GM18868 (cell line): ENCODE results near the gene CHST7.

ENCODE experiments used
- ATAC-seq: cut with Tn5 transposase; IDR thresholded peaks from one replicate; pipeline ENCODE4 v1.9.1; 2021; ENCODE audit warnings: mild to moderate bottlenecking, moderate library complexity; ENCODE audit not compliant: unreplicated experiment

Gene CHST7

GRCh38 chrX:46573892-46574773 is 568 bp downstream of the CHST7 start:
- ATAC-seq, result peak; percentile 32

- ATAC-seq, result no peak
These were observed 1.3 kb downstream of the CHST7 start for GRCh38 chrX:46574774-46575381.

GRCh38 chrX:46575586-46575985 is 2.0 kb downstream of the CHST7 start:
- ATAC-seq, result no peak

- ATAC-seq, result no peak
These were observed 2.4 kb downstream of the CHST7 start for GRCh38 chrX:46575991-46576392.

- no peak for ATAC-seq
These were observed 2.9 kb downstream of the CHST7 start for GRCh38 chrX:46576458-46576857.

- no peak for ATAC-seq
These were observed 3.8 kb downstream of the CHST7 start for GRCh38 chrX:46577221-46578005.

- no peak for ATAC-seq
These were observed 5.7 kb downstream of the CHST7 start for GRCh38 chrX:46579250-46579649.

GRCh38 chrX:46580613-46581012 is 7.0 kb downstream of the CHST7 start:
- peak; percentile 55 for ATAC-seq

GRCh38 chrX:46582325-46582724 is 8.8 kb downstream of the CHST7 start:
- ATAC-seq, result no peak

- ATAC-seq, result no peak
These were observed 9.4 kb downstream of the CHST7 start for GRCh38 chrX:46582966-46583365.

- no peak for ATAC-seq
These were observed 11.2 kb downstream of the CHST7 start for GRCh38 chrX:46584736-46585135.

- peak; percentile 86 for ATAC-seq
These were observed 13.6 kb downstream of the CHST7 start for GRCh38 chrX:46587158-46587557.

- ATAC-seq, result no peak
These were observed 14.2 kb downstream of the CHST7 start for GRCh38 chrX:46587753-46588171.

- ATAC-seq, result no peak
These were observed 14.7 kb downstream of the CHST7 start for GRCh38 chrX:46588263-46588662.

GRCh38 chrX:46589977-46590723 is 16.6 kb downstream of the CHST7 start:
- ATAC-seq, result no peak

GRCh38 chrX:46595084-46595483 is 21.5 kb downstream of the CHST7 start:
- no peak for ATAC-seq

- ATAC-seq, result no peak
These were observed 23.6 kb downstream of the CHST7 start for GRCh38 chrX:46597208-46597607.

GRCh38 chrX:46597771-46598170 is 24.2 kb downstream of the CHST7 start:
- no peak for ATAC-seq

- no peak for ATAC-seq
These were observed 25.5 kb downstream of the CHST7 start for GRCh38 chrX:46599051-46599560.

- no peak for ATAC-seq
These were observed 27.7 kb downstream of the CHST7 start for GRCh38 chrX:46601283-46601682.
